Thyroid gland (tissue), 4 donors: Measurements from ENCODE around the gene EXOC6. TPM values are rescaled to one million over a fixed set of nuclear protein-coding genes. Genes with fewer than 3 reads are reported as not detected.

Source experiments
- DNase-seq, 2 donors: peaks; one replicate each; pipeline ENCODE4 v3.0.0-alpha.2; 2019
- H3K27ac ChIP-seq, 3 donors: fragments of 200-600 bp; sonication (generic); 1 replicate in 2 of 3; 2 replicates in 1 of 3; pipeline ENCODE4 v1.5.1; 2016 to 2019; ENCODE audit warnings: mild to moderate bottlenecking in 1 of 3, moderate library complexity in 1 of 3
- H3K27me3 ChIP-seq: fragments of 200-600 bp; sonication (generic); one replicate; pipeline ENCODE4 v1.5.1; 2019
- H3K36me3 ChIP-seq, 2 donors: fragments of 200-600 bp; sonication (generic); one replicate each; pipeline ENCODE4 v1.5.1; 2016 to 2019
- H3K4me1 ChIP-seq, 2 donors: fragments of 200-600 bp; sonication (generic); one replicate each; pipeline ENCODE4 v1.5.1; 2017 to 2019
- H3K4me3 ChIP-seq, 3 donors: fragments of 200-600 bp; sonication (generic); replicated peaks in 1 of 3; 1 replicate in 2 of 3; 2 replicates in 1 of 3; pipeline ENCODE4 v1.5.1; 2016; ENCODE audit warnings: mild to moderate bottlenecking in 1 of 3
- H3K9me3 ChIP-seq: fragments of 200-600 bp; sonication (generic); one replicate; pipeline ENCODE4 v1.5.1; 2017
- POLR2A ChIP-seq, 2 donors: fragments of 450-650 bp; IDR thresholded peaks; one replicate each; pipeline ENCODE4 v1.6.1; 2017; ENCODE audit warnings: antibody characterized with exemption in 2 of 2, mild to moderate bottlenecking in 2 of 2, moderate library complexity in 1 of 2
- WGBS, 2 donors: methylation state at CpG; one replicate each; pipeline ENCODE4 v1.1.5; 2017; 5-methylcytosine and 5-hydroxymethylcytosine counted together
- intact Hi-C: fragments of 100-400 bp; cut with DNase I; formaldehyde crosslinking; loops from one replicate; pipeline ENCODE4 v1.15.1; 2023
- total RNA-seq, 4 donors: library from RNA; depleted of rRNA; stranded (reverse); fragments of >200 nt; gene quantifications; one replicate each; pipeline ENCODE4 v1.2.3, GENCODE V29; 2016
- TF ChIP-seq, protein P1 (sequence below), 6 experiments: fragments of 200-600 bp in 3 of 6; fragments of 450-650 bp in 3 of 6; sonication (generic) in 3 of 6; IDR thresholded peaks; one replicate each; pipeline ENCODE4 v1.5.1; 2016 to 2019; ENCODE audit warnings: antibody characterized with exemption in 6 of 6, mild to moderate bottlenecking in 2 of 6, inconsistent platforms in 1 of 6, moderate library complexity in 1 of 6

The EXOC6 gene
- total RNA-seq, 4 donors from 2014 or later = 51.6 to 74.0 (median 61.1) TPM

GRCh38 chr10:92809840-92810239 lies 38.5 kb upstream of the EXOC6 start:
- WGBS, 2 donors = 90 to 94% methylated on average over 3 of the region's 3 CpGs
- H3K27me3 ChIP-seq = no peaks in the 10 kb centered on the region
- H3K36me3 ChIP-seq = no peaks in the 10 kb centered on the region
- no peaks in the 10 kb centered on the region for H3K9me3 ChIP-seq
- intact Hi-C loops = no loop called here
- DNase-seq = no peak
- no peak for TF ChIP-seq POLR2A (IDR thresholded peaks at IDR 0.05)
- TF ChIP-seq, protein P1, sequence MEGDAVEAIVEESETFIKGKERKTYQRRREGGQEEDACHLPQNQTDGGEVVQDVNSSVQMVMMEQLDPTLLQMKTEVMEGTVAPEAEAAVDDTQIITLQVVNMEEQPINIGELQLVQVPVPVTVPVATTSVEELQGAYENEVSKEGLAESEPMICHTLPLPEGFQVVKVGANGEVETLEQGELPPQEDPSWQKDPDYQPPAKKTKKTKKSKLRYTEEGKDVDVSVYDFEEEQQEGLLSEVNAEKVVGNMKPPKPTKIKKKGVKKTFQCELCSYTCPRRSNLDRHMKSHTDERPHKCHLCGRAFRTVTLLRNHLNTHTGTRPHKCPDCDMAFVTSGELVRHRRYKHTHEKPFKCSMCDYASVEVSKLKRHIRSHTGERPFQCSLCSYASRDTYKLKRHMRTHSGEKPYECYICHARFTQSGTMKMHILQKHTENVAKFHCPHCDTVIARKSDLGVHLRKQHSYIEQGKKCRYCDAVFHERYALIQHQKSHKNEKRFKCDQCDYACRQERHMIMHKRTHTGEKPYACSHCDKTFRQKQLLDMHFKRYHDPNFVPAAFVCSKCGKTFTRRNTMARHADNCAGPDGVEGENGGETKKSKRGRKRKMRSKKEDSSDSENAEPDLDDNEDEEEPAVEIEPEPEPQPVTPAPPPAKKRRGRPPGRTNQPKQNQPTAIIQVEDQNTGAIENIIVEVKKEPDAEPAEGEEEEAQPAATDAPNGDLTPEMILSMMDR (IDR thresholded peaks at IDR 0.05) = no peak
- no peak overlapping the region for H3K27ac ChIP-seq
- peaks cover 0 to 7% of the 10 kb centered on the region in 2 donors for H3K4me1 ChIP-seq
- H3K4me3 ChIP-seq = no peak overlapping the region

DNA sequence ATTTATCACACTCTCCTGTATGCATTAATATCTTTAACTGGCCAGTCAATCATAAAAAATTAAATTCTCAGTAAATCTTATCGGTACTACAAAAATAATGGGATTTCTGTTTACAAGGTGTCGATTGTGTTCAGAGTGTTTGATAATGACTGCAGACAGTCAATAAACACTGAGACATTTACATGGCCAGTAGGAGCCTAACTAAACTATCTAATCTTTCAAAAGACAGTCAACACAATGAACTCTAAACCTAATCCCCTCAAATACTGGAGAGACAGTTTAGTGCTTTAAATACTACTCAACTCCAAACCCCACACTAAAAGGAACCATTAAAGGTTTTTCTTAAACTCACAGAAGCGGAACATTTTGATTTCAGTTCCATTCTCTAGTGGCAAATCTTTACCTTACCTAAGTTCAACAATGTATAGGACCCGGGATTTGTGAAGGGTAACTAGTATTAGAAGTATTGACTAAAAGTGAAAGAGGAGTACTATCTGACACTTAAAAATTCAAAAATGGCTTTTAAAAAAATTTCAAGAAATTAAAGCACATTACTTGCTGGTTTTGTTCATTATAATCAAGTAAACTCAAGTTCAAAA lies 37.3 kb upstream of the EXOC6 start:
- TF ChIP-seq, protein P1 (IDR thresholded peaks at IDR 0.05) = no peak
- no peak for TF ChIP-seq POLR2A (IDR thresholded peaks at IDR 0.05)
- Histone ChIP-seq H3K27me3 (no peaks in the 10 kb centered on the region), H3K36me3 (no peaks in the 10 kb centered on the region), H3K9me3 (no peaks in the 10 kb centered on the region), H3K4me1 (peaks cover 0 to 7% of the 10 kb centered on the region in 2 donors), H3K4me3 (no peak overlapping the region), H3K27ac (no peak overlapping the region)
- intact Hi-C loops = no loop called here
- 77 to 80% methylated on average over 4 of the region's 4 CpGs for WGBS, 2 donors
- DNase-seq = no peak

DNA sequence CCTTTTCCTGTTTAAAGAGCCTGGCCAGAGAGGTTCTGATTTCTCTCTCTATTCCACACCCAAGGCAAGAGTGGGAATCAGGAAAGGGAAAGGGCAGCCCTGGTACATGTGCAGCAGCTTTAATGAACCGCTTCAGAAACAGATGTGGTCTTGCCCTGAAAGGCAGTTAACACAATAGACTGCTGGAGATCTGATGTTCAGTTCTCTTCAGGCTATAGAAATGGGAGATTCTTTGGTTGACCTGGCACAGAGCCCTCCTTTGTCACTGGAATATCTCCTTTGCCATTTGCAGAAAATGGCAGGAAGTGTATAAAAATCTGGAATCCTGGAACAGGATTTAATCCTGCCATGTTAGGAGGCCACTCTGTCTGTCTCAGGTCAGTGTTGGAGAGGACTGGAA lies 36.3 kb upstream of the EXOC6 start:
- H3K36me3 ChIP-seq = no peaks in the 10 kb centered on the region
- no peaks in the 10 kb centered on the region for H3K27me3 ChIP-seq
- intact Hi-C loops = no loop called here
- H3K4me3 ChIP-seq = no peak overlapping the region
- H3K27ac ChIP-seq = no peak overlapping the region
- TF ChIP-seq, protein P1 (IDR thresholded peaks at IDR 0.05) = no peak
- TF ChIP-seq POLR2A (IDR thresholded peaks at IDR 0.05) = no peak
- no peak for DNase-seq
- 73 to 81% methylated on average over 1 of the region's 1 CpG for WGBS, 2 donors
- no peaks in the 10 kb centered on the region for H3K9me3 ChIP-seq
- peaks cover 0 to 7% of the 10 kb centered on the region in 2 donors for H3K4me1 ChIP-seq

DNA sequence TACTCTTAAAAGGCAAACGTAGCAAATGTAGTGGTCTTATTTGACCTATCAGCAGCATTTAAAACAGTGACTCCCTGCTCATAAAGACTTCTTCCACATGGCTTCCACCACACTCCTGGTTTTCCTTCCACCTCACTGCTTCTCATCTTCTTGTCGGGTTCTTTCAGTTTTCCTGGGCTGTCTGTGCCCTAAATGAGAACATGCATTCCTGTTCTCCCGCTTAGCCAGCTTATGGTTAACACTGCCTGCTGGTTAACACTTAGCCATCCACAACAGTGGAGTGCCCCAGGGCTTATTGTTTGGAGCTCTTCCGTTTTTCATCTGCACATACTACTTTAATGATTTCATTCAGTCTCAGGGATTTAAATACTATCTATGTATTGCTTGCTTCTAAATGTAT lies 34.3 kb upstream of the EXOC6 start:
- H3K4me1 ChIP-seq = peaks cover 0 to 7% of the 10 kb centered on the region in 2 donors
- H3K27ac ChIP-seq = no peak overlapping the region
- intact Hi-C loops = no loop called here
- no peak for DNase-seq
- H3K4me3 ChIP-seq = no peak overlapping the region
- 85 to 91% methylated on average over 4 of the region's 4 CpGs for WGBS, 2 donors
- no peaks in the 10 kb centered on the region for H3K9me3 ChIP-seq
- no peaks in the 10 kb centered on the region for H3K36me3 ChIP-seq
- no peaks in the 10 kb centered on the region for H3K27me3 ChIP-seq
- TF ChIP-seq, protein P1 (IDR thresholded peaks at IDR 0.05) = no peak
- no peak for TF ChIP-seq POLR2A (IDR thresholded peaks at IDR 0.05)

DNA sequence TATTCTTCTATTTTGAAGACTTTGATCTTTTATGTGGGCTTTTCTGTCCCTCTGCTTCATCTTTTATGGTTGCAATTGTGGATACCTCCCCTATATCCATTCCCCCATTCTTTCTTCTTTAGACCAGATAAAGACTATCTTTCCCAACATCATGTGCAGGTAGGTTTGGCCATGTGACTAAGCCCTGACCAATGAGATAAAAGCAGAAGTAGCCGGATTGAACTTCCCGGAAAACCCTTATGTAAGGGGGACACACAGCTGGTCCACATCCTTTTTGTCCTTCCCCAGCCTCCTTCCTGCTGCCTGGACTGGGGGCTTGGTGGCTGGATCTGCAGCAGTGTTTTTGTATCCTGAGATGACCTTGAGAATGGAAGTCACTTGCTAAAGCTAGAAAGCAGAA lies 33.5 kb upstream of the EXOC6 start:
- H3K4me1 ChIP-seq = peaks cover 0 to 7% of the 10 kb centered on the region in 2 donors
- 85 to 94% methylated on average over 2 of the region's 2 CpGs for WGBS, 2 donors
- intact Hi-C loops = no loop called here

More for the DNA sequence above, 33.5 kb upstream of the EXOC6 start:
- no peak for DNase-seq
- Histone ChIP-seq H3K27me3 (no peaks in the 10 kb centered on the region), H3K4me3 (no peak overlapping the region), H3K36me3 (no peaks in the 10 kb centered on the region), H3K27ac (no peak overlapping the region), H3K9me3 (no peaks in the 10 kb centered on the region)
- TF ChIP-seq POLR2A (IDR thresholded peaks at IDR 0.05) = no peak
- TF ChIP-seq, protein P1 (IDR thresholded peaks at IDR 0.05) = no peak
